ENCODE results near the gene KIF5A.

Gene KIF5A

DNA sequence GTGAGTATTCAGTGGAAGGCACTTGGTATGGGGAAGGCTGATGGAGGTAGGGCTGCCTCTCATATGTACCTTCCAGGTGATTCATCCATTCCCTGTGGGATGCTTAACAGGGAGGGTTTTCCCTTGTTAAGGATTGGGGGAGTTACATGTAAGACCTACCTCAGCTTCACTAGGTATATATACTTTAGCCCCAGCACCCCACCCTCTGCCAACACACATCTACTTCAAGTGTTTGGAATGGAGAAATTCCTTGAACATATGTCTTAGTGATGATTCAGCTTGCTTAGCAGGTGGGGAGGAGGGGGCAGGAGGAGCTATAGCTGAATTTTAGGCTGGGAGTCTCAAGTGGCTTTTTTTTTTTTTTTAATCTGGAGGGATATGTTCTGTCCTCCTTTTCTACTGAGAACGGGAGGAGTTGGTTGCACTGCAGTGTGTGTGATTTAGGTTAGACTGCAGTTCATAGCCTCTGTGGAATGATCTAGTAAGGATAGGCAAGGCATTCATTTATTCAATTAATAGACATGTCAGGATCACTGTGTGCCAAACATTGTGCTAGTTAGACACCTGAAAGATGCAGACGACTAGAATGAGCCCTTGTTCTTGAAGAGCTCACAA lies 42.8 kb downstream of the KIF5A start:
- in situ Hi-C loops (cut with MboI; ENCODE audit: low pct_unique_long_range_greater_than_20kb, low sequenced_read_pairs) = no loop called here
- no peak for DNase-seq

- no peak for DNase-seq
- in situ Hi-C loops (cut with MboI; ENCODE audit: low pct_unique_long_range_greater_than_20kb, low sequenced_read_pairs) = no loop called here
Observed at GRCh38 chr12:57593187-57593586, 43.3 kb downstream of the KIF5A start.

GRCh38 chr12:57600395-57600794 lies 50.6 kb downstream of the KIF5A start:
- in situ Hi-C loops (cut with MboI; ENCODE audit: low pct_unique_long_range_greater_than_20kb, low sequenced_read_pairs) = no loop called here
- DNase-seq = no peak

- DNase-seq = no peak
- in situ Hi-C loops (cut with MboI; ENCODE audit: low pct_unique_long_range_greater_than_20kb, low sequenced_read_pairs) = no loop called here
Observed at GRCh38 chr12:57602544-57602943, 52.7 kb downstream of the KIF5A start.

DNA sequence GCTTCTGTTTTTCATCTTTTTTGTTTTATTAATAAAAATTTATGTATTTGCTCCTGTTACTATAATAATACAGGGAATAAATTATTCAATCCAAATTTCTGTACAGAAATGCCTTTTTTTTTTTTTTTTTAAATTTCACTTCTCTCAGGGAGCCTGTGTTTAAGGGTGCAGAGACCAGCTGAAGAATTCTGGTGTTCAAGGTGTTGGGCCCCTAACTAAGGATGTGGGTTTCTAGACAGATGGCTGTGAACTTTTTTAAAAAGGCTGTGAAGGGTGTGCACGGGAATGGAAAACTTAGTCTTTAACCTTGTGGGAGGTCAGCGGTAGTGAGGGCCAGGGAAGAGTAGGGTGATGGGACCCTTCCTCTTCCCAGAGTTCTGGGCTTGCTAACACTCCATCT lies 53.5 kb downstream of the KIF5A start:
- in situ Hi-C loops (cut with MboI; ENCODE audit: low pct_unique_long_range_greater_than_20kb, low sequenced_read_pairs) = no loop called here
- no peak for DNase-seq

GRCh38 chr12:57603815-57604453 lies 54.1 kb downstream of the KIF5A start:
- in situ Hi-C loops (cut with MboI; ENCODE audit: low pct_unique_long_range_greater_than_20kb, low sequenced_read_pairs) = no loop called here
- no peak for DNase-seq

- no peak for DNase-seq
- in situ Hi-C loops (cut with MboI; ENCODE audit: low pct_unique_long_range_greater_than_20kb, low sequenced_read_pairs) = no loop called here
Observed at GRCh38 chr12:57604454-57604991, 54.7 kb downstream of the KIF5A start, which contains the start of gene DTX3. Gene DTX3, plus strand, starts transcription at chr12:57604824. Its CDS starts 1,694 bp downstream, at chr12:57606518.

DNA sequence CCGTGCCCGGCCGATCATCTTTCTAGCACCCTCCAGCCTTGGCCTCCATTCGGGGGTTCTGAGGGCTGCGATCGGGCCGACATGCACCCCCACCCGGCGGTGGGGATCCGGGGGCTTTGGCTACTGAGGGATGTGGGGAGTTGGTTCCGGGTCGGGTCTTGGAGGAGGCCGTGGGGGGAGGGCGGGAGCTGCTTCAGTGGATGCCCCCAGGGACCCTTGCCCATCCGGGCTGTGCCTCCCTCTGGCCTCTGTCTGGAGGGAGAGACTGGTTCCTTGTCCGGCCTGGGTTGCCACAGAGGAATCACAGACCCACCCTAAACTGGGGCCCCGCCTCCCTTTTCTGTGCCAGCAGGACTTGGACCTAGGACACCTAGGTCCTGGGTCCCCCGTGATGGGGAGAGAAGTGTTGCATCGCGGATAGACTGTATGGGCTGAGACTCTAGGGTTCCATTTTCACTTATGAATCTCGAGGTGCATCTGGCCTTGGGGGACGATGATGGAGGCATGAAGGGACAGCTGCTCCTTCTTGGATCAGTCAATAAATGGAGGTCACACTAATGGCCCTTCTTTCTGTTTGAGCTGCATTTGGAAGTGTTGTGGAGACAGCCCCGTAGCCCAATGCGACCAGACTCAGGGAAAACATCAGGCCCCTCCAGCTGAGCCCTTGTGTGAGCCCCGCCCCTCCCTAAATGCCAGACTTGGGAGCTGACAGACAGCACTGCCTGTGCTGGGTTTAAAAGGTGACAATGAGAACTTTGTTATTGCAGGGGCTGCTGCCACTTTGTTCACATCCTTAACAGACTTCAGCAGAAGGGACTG lies 55.4 kb downstream of the KIF5A start:
- no peak for DNase-seq
- in situ Hi-C loops (cut with MboI; ENCODE audit: low pct_unique_long_range_greater_than_20kb, low sequenced_read_pairs) = no loop called here

DNA sequence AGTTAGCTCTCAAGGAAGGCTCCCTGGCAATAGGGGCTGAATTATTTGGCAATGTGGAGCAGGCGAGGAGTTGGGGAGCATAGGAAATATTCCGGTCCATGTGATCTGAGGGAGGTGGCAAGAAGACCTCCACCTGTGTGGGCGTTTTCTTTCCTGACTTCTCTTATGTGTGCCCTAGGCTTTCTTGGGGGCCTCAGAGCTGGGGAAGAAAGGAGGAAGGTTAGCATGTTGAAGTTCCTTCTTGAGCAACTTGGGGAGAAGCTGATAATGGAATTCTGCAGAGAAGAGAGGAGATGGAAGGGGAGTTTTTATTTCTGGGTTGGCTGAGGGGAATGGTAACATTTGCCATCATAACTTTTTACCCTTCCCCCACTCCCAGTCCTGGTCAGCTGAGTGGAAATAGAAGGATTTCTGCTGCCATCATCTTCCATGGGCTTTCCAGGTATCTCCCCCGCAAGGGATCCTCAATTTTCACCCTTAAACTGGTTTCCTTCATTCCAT lies 56.0 kb downstream of the KIF5A start:
- no peak for DNase-seq
- in situ Hi-C loops (cut with MboI; ENCODE audit: low pct_unique_long_range_greater_than_20kb, low sequenced_read_pairs) = no loop called here

GRCh38 chr12:57606399-57606798 lies 56.6 kb downstream of the KIF5A start:
- DNase-seq = no peak
- in situ Hi-C loops (cut with MboI; ENCODE audit: low pct_unique_long_range_greater_than_20kb, low sequenced_read_pairs) = no loop called here

- DNase-seq = no peak
- in situ Hi-C loops (cut with MboI; ENCODE audit: low pct_unique_long_range_greater_than_20kb, low sequenced_read_pairs) = no loop called here
Observed at GRCh38 chr12:57606821-57607220, 57.0 kb downstream of the KIF5A start.

GRCh38 chr12:57607958-57608663 lies 58.3 kb downstream of the KIF5A start:
- in situ Hi-C loops (cut with MboI; ENCODE audit: low pct_unique_long_range_greater_than_20kb, low sequenced_read_pairs) = no loop called here
- DNase-seq = no peak

DNA sequence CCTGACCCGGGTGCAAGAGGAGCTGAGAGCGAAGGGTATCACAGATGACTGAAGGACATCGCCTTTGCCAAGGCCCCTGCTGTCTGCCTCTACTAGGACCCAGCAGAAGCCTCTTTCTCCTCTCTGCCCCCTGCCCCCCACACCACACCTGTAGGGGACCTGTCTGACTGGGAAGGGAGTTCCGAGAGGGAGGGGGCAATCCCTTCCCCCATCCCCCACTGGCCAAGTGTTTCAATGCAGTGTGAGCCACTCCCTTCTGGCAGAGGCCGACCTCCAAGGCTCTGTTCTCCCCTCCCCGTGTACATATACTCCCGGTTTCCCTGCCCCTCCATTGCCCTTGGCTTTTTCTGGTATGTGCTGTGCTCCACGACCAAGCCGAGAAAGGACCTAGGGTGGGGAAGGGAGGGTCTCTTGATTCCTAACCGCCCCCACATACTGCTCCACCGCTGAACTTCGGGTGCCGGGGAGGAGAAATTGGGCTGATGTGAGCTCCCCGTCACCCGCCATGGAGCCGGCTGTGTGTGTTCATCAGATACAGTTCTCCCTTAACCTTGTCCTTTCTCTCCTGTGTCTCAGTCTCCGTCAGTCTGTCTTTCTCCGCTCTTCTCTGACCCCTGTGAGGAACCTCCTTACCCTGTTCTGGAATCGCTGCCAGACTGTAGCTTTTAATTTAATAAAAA lies 59.4 kb downstream of the KIF5A start:
- in situ Hi-C loops (cut with MboI; ENCODE audit: low pct_unique_long_range_greater_than_20kb, low sequenced_read_pairs) = no loop called here
- no peak for DNase-seq

DNA sequence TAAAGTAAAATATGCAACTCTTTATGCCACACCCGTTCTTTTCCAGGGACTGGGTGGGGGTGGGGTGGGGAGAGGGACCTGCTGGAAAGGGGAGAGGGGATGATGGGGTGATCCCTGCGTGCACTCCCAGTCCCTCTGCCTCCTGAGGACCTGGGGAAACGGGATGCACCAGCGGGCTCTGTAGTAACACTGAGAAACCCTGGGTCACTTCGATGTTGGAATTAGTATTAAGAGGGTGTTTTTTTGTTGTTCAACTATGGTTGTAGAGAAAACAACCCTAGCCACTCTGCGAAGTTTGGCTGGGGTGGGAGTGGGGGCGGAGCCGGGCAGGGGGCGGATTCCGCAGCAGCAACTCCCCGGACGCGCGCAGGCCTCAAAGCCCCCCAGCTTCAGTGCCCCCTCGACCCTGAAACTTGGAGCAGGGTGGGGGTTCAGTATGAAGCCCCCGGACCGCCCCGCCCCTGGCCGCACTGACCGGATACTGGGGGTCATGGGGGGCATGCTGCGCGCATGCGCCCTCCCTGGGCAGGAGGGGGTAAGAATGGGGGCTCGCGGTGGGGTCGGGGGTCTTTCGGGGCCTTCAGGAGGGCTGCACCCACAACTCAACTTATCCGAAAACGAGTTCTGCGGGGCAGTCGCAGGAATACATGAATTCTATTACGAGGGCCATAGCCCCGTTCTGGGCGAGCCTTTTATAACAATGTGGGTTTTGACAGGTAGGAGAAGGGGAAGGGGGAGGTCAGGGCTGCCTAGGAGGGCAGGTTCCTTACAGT lies 60.1 kb downstream of the KIF5A start:
- no peak for DNase-seq
- in situ Hi-C loops (cut with MboI; ENCODE audit: low pct_unique_long_range_greater_than_20kb, low sequenced_read_pairs) = no loop called here

DNA sequence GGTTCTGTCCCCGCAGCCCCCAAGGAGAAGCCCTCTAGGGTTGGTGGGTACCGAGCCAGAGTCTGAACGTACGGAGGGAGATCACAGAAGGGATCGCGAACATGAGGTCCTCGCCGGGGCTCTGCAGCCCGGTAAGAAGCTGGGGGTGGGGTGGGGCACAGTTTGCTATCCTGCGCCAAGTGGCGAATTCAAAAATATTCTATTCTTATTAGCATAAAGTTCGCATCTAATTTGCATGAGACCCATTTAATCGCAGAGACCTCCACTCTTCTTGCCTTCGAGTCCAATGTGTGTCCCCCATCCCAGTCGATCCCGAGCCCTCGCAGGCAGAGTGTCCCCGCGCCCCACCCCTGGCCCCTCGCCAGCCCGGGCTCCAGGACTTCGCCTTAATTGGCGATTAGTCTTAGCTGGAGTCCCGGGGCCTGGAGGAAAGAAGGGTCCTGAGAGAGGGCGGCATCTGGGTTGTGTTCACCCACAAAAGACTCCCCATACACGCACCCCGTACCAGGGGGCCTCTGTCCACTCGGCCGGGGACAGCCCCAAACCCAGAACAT lies 60.8 kb downstream of the KIF5A start:
- no peak for DNase-seq
- in situ Hi-C loops (cut with MboI; ENCODE audit: low pct_unique_long_range_greater_than_20kb, low sequenced_read_pairs) = no loop called here

DNA sequence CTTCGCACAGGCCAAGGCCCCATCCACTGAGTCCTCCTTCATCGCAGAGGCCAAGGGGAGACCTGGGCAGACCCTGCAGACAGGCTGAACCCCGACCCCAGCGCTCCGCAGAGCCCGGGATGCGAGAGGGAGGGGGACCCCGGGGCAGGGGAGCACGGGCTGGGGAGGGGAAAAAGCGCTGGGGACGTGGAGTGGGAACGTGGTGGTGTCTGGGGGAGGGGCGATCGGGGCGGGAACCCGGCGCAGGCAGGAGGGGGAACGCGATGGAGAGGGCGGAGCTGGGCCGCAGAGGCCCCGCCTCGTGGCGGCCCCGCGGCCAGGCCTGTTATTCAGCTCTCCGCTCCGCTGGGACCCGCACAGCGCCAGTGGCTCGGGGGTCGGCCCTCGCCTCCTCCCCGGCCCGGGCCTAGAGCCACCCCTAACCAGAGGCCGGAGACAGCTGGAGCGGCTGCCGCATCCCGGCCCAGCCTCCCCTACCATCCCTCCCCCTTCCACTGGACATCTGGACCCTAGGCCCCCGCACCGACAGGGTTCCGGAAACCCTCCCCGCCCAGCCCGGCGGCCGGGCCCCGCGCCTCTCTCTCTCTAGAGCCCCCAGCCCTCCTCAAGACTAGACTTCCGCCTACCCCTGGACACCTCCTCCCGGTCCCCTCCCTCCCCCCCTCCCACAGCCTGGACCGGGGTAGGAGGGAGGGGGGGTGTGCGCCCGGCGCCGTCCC lies 61.4 kb downstream of the KIF5A start, which contains the start of gene ARHGEF25:
Gene ARHGEF25 (plus strand): TSS at position 328 of the 719 bp plus-strand sequence. CDS start 460 bp downstream, outside the sequence.
- in situ Hi-C loops (cut with MboI; ENCODE audit: low pct_unique_long_range_greater_than_20kb, low sequenced_read_pairs) = no loop called here
- DNase-seq = peak; percentile 57
